ENCODE data around the gene SLC16A9.

Gene SLC16A9

DNA sequence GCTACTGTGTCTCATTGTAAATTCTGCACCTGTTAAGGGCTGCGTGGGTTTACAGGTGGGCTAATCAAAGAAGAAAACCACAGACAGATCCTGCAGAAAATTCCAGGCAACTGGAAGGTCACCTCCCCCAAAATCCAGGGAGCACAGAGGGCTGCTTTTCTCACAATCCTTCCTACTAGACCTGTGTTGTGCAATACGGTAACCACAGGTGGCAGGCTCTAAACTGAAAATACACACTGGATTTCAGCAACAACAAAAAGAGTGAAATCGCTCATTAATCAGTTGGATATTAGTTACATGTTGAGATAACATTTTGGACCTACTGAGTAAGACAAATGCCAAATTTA lies 83.2 kb downstream of the SLC16A9 start:
- TF ChIP-seq, protein P1, sequence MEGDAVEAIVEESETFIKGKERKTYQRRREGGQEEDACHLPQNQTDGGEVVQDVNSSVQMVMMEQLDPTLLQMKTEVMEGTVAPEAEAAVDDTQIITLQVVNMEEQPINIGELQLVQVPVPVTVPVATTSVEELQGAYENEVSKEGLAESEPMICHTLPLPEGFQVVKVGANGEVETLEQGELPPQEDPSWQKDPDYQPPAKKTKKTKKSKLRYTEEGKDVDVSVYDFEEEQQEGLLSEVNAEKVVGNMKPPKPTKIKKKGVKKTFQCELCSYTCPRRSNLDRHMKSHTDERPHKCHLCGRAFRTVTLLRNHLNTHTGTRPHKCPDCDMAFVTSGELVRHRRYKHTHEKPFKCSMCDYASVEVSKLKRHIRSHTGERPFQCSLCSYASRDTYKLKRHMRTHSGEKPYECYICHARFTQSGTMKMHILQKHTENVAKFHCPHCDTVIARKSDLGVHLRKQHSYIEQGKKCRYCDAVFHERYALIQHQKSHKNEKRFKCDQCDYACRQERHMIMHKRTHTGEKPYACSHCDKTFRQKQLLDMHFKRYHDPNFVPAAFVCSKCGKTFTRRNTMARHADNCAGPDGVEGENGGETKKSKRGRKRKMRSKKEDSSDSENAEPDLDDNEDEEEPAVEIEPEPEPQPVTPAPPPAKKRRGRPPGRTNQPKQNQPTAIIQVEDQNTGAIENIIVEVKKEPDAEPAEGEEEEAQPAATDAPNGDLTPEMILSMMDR (IDR thresholded peaks at IDR 0.05; ENCODE audit: extremely low read depth, missing control alignments) = no peak
- no peak for DNase-seq (ENCODE audit: low spot score)

DNA sequence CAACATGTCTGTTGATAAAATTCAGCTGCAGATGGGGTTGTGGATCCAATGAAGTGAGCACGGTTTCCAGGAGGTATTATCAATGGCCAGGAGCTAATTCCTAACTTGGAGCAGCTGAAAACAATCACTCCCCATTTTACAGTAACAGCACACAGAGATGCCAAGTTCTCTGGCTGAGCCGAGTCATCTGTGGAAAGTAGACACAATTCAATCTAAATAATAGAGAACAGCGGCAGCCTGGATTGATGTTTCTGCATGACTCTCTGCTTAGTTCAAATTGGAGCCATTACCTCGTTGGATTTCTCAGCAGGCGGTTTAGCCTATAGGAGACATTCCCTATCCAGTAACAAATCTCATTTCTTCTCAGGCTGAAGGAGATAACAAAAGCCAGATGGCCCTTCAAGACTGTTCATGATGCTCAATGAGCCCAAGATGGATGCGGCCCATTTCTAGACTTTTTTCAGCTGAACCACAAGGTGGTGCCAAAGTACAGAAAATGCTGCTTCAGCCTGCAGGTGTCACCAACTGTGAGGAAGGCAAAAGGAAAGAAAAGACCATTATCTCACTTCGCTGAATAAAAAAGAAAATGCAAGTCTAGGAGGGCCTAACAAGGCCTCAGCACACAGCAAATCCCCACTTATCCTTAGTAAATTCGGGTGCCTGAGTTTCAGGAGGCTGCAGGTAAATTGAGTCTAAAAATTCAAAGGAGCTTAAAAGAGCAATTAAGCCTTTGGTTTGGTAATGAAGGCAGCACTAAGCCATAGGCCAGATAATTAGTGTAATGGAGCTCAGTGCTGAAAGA lies 83.7 kb downstream of the SLC16A9 start:
- TF ChIP-seq, protein P1 (IDR thresholded peaks at IDR 0.05; ENCODE audit: extremely low read depth, missing control alignments) = no peak
- peak; percentile 55 for DNase-seq (ENCODE audit: low spot score)

DNA sequence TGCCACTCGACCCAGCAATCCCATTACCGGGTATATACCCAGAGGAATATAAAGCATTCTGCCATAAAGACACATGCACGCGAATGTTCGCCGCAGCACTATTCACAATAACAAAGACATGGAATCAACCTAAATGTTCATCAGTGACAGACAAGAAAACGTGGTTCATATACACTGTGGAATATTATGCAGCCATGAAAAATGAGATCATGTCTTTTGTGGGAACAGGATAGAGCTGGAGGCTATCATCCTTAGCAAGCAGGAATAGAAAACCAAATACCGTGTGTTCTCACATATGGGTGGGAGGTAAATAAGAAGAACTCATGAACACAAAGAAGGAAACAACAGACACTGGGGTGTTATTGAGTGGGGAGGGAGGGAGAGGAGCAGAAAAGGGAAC lies 84.7 kb downstream of the SLC16A9 start:
- TF ChIP-seq, protein P1 (IDR thresholded peaks at IDR 0.05; ENCODE audit: extremely low read depth, missing control alignments) = no peak
- DNase-seq (ENCODE audit: low spot score) = no peak

DNA sequence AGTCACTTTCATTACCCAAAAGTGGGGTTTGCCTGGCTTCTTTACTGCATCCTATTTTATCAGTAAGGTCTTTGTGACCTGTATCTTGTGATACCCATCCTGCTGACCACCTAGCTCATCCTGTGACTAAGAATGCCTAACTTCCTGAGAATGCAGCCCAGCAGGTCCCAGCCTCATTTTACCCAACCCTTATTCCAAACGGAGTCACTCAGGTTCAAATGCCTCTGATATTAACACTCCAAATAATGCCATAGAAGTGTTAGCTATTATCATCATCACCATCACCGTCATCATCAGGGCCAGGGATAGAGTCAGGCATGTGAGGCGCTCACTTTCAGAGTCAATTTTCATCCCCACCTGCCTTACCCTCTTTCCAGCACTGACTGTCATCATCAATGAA lies 85.5 kb downstream of the SLC16A9 start:
- no peak for DNase-seq (ENCODE audit: low spot score)
- TF ChIP-seq, protein P1 (IDR thresholded peaks at IDR 0.05; ENCODE audit: extremely low read depth, missing control alignments) = no peak

DNA sequence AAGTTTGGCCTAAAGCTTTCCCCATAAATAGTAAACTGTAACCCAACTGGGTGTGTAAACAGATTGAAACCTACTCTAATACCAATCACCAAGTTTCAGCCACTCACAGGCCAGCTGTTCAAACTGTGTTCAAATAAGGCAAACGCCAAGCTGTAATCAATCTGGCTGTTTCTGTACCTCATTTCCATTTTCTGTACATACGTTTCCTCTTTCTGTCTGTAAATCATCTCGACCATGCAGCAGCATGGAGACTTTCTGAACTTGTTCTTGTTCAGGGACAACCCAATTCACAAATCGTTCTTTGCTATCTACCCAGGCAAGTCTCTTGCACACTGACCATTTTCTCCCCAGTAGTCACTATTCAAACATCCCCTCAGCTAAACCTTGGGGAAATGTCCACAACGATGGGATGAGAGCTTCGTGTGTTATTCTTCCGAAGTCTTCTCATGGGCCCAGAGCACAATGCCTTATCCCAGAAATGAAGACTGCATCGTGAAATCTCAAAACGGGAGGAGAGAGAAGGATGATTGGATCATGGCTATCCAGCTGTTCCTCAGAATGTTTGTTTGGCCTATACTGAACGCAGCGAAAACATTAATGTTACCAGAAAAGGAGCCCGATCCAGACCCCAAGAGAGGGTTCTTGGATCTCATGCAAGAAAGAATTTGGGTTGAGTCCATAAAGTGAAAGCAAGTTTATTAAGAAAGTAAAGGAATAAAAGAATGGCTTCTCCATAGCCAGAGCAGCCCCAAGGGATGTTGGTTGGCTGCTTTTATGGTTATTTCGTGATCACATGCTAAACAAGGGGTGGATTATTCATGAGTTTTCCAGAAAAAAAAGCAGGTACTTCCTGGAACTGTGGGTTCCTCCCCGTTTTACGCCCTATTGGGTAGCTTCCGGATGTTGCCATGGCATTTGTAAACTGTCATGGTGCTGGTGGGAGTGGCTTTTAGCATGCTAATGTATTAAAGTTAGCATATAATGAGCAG lies 86.2 kb downstream of the SLC16A9 start:
- DNase-seq (ENCODE audit: low spot score) = no peak
- TF ChIP-seq, protein P1 (IDR thresholded peaks at IDR 0.05; ENCODE audit: extremely low read depth, missing control alignments) = no peak

DNA sequence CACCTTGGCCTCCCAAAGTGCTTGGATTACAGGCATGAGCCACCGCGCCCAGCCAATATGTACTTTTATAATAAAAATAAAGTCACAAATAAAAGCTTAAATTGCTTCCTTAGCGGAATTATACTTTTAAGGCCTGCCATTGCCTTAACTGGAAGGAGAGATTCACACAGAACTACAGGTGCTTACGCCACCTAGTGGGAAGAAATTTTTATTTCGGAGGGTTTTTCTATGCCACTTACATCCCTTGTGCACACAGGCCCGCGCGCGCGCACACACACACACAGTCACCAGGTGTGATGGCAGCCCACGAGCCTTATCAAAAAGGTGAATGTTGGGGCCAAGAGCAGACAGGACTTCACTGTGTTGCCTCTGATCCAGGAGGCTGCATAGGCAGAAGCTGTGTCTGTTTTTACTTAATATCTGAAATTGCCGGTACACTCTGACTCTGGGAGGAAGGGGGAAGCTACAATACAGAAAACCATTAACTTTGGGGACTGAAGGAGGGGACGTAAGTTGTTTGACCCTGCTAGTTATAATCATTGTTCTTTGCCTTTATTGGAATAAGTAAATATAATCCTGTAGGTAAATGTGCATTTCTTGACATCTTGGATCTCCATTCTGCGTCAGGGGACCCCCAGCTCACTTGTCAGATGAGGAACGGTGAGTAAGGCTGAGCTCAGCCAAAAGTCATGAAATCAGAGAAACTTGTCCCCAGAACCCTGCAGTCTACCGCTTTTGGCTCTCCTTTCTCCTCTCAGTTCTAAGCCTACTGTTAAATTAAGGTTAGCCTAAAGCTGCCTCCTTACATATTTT lies 87.1 kb downstream of the SLC16A9 start:
- DNase-seq (ENCODE audit: low spot score) = peak; percentile 24
- TF ChIP-seq, protein P1 (IDR thresholded peaks at IDR 0.05; ENCODE audit: extremely low read depth, missing control alignments) = peak; percentile 26

Data from GM20000 (cell line).